Measurements from ENCODE around the gene PROS1.

The PROS1 gene

GRCh38 chr3:93989241-93989640, 15.5 kb upstream of the PROS1 start:
- Histone ChIP-seq H3K4me3 (ENCODE audit: insufficient read length, low read depth) (no peak overlapping the region), H3K9ac (ENCODE audit: insufficient read length, low read depth) (no peak overlapping the region), H3K4me1 (ENCODE audit: insufficient read depth, insufficient read length) (no peaks in the 10 kb centered on the region), H3K27me3 (ENCODE audit: insufficient read depth, insufficient read length) (no peaks in the 10 kb centered on the region), H3K9me3 (ENCODE audit: insufficient read depth, low read length) (no peaks in the 10 kb centered on the region), H3K36me3 (ENCODE audit: insufficient read depth, insufficient read length, low read length) (peaks cover 2% of the 10 kb centered on the region)
- no peak for DNase-seq (ENCODE audit: low read depth, low spot score)
- no peak for TF ChIP-seq SUZ12 (IDR thresholded peaks at IDR 0.05; ENCODE audit: extremely low read depth, insufficient read depth, insufficient read length)
- no peak for TF ChIP-seq YY1 (IDR thresholded peaks at IDR 0.05; ENCODE audit: insufficient read depth, insufficient read length)
- no peak for TF ChIP-seq ZNF274 (IDR thresholded peaks at IDR 0.05; ENCODE audit: low read depth, low read length)

- Histone ChIP-seq H3K9me3 (ENCODE audit: insufficient read depth, low read length) (no peaks in the 10 kb centered on the region), H3K36me3 (ENCODE audit: insufficient read depth, insufficient read length, low read length) (peaks cover 2% of the 10 kb centered on the region), H3K9ac (ENCODE audit: insufficient read length, low read depth) (no peak overlapping the region), H3K27me3 (ENCODE audit: insufficient read depth, insufficient read length) (no peaks in the 10 kb centered on the region), H3K4me3 (ENCODE audit: insufficient read length, low read depth) (no peak overlapping the region), H3K4me1 (ENCODE audit: insufficient read depth, insufficient read length) (no peaks in the 10 kb centered on the region)
- no peak for DNase-seq (ENCODE audit: low read depth, low spot score)
- TF ChIP-seq ZNF274 (IDR thresholded peaks at IDR 0.05; ENCODE audit: low read depth, low read length) (no peak), YY1 (IDR thresholded peaks at IDR 0.05; ENCODE audit: insufficient read depth, insufficient read length) (no peak), SUZ12 (IDR thresholded peaks at IDR 0.05; ENCODE audit: extremely low read depth, insufficient read depth, insufficient read length) (no peak)
Observed at GRCh38 chr3:93988764-93989163, 15.1 kb upstream of the PROS1 start.

GRCh38 chr3:93988283-93988682, 14.6 kb upstream of the PROS1 start:
- H3K9me3 ChIP-seq (ENCODE audit: insufficient read depth, low read length) = no peaks in the 10 kb centered on the region
- H3K4me1 ChIP-seq (ENCODE audit: insufficient read depth, insufficient read length) = no peaks in the 10 kb centered on the region
- TF ChIP-seq SUZ12 (IDR thresholded peaks at IDR 0.05; ENCODE audit: extremely low read depth, insufficient read depth, insufficient read length) = no peak
- TF ChIP-seq YY1 (IDR thresholded peaks at IDR 0.05; ENCODE audit: insufficient read depth, insufficient read length) = no peak
- TF ChIP-seq ZNF274 (IDR thresholded peaks at IDR 0.05; ENCODE audit: low read depth, low read length) = no peak
- peaks cover 2% of the 10 kb centered on the region for H3K36me3 ChIP-seq (ENCODE audit: insufficient read depth, insufficient read length, low read length)
- no peaks in the 10 kb centered on the region for H3K27me3 ChIP-seq (ENCODE audit: insufficient read depth, insufficient read length)
- H3K9ac ChIP-seq (ENCODE audit: insufficient read length, low read depth) = no peak overlapping the region
- no peak overlapping the region for H3K4me3 ChIP-seq (ENCODE audit: insufficient read length, low read depth)
- DNase-seq (ENCODE audit: low read depth, low spot score) = no peak

- Histone ChIP-seq H3K4me3 (ENCODE audit: insufficient read length, low read depth) (no peak overlapping the region), H3K9ac (ENCODE audit: insufficient read length, low read depth) (no peak overlapping the region), H3K4me1 (ENCODE audit: insufficient read depth, insufficient read length) (no peaks in the 10 kb centered on the region), H3K36me3 (ENCODE audit: insufficient read depth, insufficient read length, low read length) (peaks cover 2% of the 10 kb centered on the region), H3K9me3 (ENCODE audit: insufficient read depth, low read length) (no peaks in the 10 kb centered on the region), H3K27me3 (ENCODE audit: insufficient read depth, insufficient read length) (no peaks in the 10 kb centered on the region)
- DNase-seq (ENCODE audit: low read depth, low spot score) = no peak
- TF ChIP-seq YY1 (IDR thresholded peaks at IDR 0.05; ENCODE audit: insufficient read depth, insufficient read length) = no peak
- TF ChIP-seq ZNF274 (IDR thresholded peaks at IDR 0.05; ENCODE audit: low read depth, low read length) = no peak
- no peak for TF ChIP-seq SUZ12 (IDR thresholded peaks at IDR 0.05; ENCODE audit: extremely low read depth, insufficient read depth, insufficient read length)
Observed at GRCh38 chr3:93984618-93985017, 10.9 kb upstream of the PROS1 start.

- TF ChIP-seq ZNF274 (IDR thresholded peaks at IDR 0.05; ENCODE audit: low read depth, low read length) (no peak), SUZ12 (IDR thresholded peaks at IDR 0.05; ENCODE audit: extremely low read depth, insufficient read depth, insufficient read length) (no peak), YY1 (IDR thresholded peaks at IDR 0.05; ENCODE audit: insufficient read depth, insufficient read length) (no peak)
- Histone ChIP-seq H3K4me3 (ENCODE audit: insufficient read length, low read depth) (no peak overlapping the region), H3K27me3 (ENCODE audit: insufficient read depth, insufficient read length) (no peaks in the 10 kb centered on the region), H3K9ac (ENCODE audit: insufficient read length, low read depth) (no peak overlapping the region), H3K4me1 (ENCODE audit: insufficient read depth, insufficient read length) (no peaks in the 10 kb centered on the region), H3K36me3 (ENCODE audit: insufficient read depth, insufficient read length, low read length) (no peaks in the 10 kb centered on the region), H3K9me3 (ENCODE audit: insufficient read depth, low read length) (no peaks in the 10 kb centered on the region)
- no peak for DNase-seq (ENCODE audit: low read depth, low spot score)
Observed at GRCh38 chr3:93983408-93983807, 9.7 kb upstream of the PROS1 start.

- Histone ChIP-seq H3K9ac (ENCODE audit: insufficient read length, low read depth) (no peak overlapping the region), H3K4me1 (ENCODE audit: insufficient read depth, insufficient read length) (no peaks in the 10 kb centered on the region), H3K9me3 (ENCODE audit: insufficient read depth, low read length) (no peaks in the 10 kb centered on the region), H3K4me3 (ENCODE audit: insufficient read length, low read depth) (no peak overlapping the region), H3K27me3 (ENCODE audit: insufficient read depth, insufficient read length) (no peaks in the 10 kb centered on the region), H3K36me3 (ENCODE audit: insufficient read depth, insufficient read length, low read length) (no peaks in the 10 kb centered on the region)
- DNase-seq (ENCODE audit: low read depth, low spot score) = no peak
- TF ChIP-seq YY1 (IDR thresholded peaks at IDR 0.05; ENCODE audit: insufficient read depth, insufficient read length) (no peak), ZNF274 (IDR thresholded peaks at IDR 0.05; ENCODE audit: low read depth, low read length) (no peak), SUZ12 (IDR thresholded peaks at IDR 0.05; ENCODE audit: extremely low read depth, insufficient read depth, insufficient read length) (no peak)
Observed at GRCh38 chr3:93981649-93982048, 8.0 kb upstream of the PROS1 start.

GRCh38 chr3:93979850-93980676, 6.4 kb upstream of the PROS1 start, which contains the start of gene ARL13B:
Gene ARL13B (plus strand): TSS chr3:93980155. CDS start chr3:93980424, 269 bp downstream.
- no peaks in the 10 kb centered on the region for H3K36me3 ChIP-seq (ENCODE audit: insufficient read depth, insufficient read length, low read length)
- no peaks in the 10 kb centered on the region for H3K4me1 ChIP-seq (ENCODE audit: insufficient read depth, insufficient read length)

More at GRCh38 chr3:93979850-93980676, 6.4 kb upstream of the PROS1 start, which contains the start of gene ARL13B:
- H3K9me3 ChIP-seq (ENCODE audit: insufficient read depth, low read length) = no peaks in the 10 kb centered on the region
- TF ChIP-seq YY1 (IDR thresholded peaks at IDR 0.05; ENCODE audit: insufficient read depth, insufficient read length) = no peak
- no peak for TF ChIP-seq SUZ12 (IDR thresholded peaks at IDR 0.05; ENCODE audit: extremely low read depth, insufficient read depth, insufficient read length)
- TF ChIP-seq ZNF274 (IDR thresholded peaks at IDR 0.05; ENCODE audit: low read depth, low read length) = no peak
- H3K4me3 ChIP-seq (ENCODE audit: insufficient read length, low read depth) = peak within 1 kb of the TSS; percentile 89
- H3K27me3 ChIP-seq (ENCODE audit: insufficient read depth, insufficient read length) = no peaks in the 10 kb centered on the region
- peak; percentile 97 for DNase-seq (ENCODE audit: low read depth, low spot score)
- H3K9ac ChIP-seq (ENCODE audit: insufficient read length, low read depth) = peak within 1 kb of the TSS; percentile 83

All from NT2/D1 (cell line).